ENCODE measurements around the gene FOS.

DNA sequence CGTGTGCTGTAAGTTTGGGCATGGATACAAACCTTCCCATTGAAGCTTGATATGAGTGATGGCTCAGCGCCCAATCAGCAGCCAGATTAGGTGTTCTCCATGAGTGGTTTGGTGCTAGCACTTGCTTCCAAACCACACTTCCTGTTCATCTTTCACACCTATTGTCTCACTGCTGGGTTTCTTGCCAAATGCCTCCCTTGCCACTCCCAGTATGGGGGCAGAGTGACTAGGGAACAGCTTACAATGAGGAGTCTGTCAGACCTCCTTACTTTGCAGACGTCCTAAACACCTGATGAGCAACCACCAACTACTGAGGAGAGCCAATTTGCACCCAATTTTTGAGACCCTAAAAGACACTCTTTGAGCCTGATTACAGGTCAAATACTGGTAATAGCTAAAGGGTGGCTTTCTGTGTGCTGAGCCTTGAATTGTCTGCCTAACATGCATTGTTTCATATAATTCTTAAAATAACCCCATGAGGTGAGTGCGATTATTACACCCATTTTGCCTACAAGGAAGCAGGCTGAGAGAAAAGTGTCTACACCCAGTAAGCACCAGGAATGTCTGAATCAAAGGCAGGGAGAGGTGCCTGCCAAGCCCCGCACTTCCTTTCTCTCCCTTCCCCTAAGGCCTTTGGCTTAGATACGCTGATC lies 48.4 kb upstream of the FOS start:
- TF ChIP-seq, protein P1, sequence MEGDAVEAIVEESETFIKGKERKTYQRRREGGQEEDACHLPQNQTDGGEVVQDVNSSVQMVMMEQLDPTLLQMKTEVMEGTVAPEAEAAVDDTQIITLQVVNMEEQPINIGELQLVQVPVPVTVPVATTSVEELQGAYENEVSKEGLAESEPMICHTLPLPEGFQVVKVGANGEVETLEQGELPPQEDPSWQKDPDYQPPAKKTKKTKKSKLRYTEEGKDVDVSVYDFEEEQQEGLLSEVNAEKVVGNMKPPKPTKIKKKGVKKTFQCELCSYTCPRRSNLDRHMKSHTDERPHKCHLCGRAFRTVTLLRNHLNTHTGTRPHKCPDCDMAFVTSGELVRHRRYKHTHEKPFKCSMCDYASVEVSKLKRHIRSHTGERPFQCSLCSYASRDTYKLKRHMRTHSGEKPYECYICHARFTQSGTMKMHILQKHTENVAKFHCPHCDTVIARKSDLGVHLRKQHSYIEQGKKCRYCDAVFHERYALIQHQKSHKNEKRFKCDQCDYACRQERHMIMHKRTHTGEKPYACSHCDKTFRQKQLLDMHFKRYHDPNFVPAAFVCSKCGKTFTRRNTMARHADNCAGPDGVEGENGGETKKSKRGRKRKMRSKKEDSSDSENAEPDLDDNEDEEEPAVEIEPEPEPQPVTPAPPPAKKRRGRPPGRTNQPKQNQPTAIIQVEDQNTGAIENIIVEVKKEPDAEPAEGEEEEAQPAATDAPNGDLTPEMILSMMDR (conservative IDR thresholded peaks at IDR 0.05 in 1 of 2, IDR thresholded peaks at IDR 0.05 in 1 of 2; ENCODE audit: extremely low read depth in 1 of 2, insufficient read depth in 1 of 2, low read depth in 1 of 2, low read length in 2 of 2): peak; percentile 34 to 38
- no peak for TF ChIP-seq EZH2 (IDR thresholded peaks at IDR 0.05; ENCODE audit: borderline replicate concordance, low read length)

Measured in mammary epithelial cell (primary cell).